IPS-20b (cell line): ENCODE measurements around the gene SEL1L3.

ENCODE experiments used
- H3K27ac ChIP-seq: one replicate; pipeline ENCODE4 v1.5.1; 2013; ENCODE audit warnings: low read length
- H3K27me3 ChIP-seq: 2 replicates; pipeline ENCODE4 v1.6.1; 2013; ENCODE audit warnings: mild to moderate bottlenecking, low read length, inconsistent platforms; ENCODE audit not compliant: insufficient read depth
- H3K36me3 ChIP-seq: 2 replicates; pipeline ENCODE4 v1.6.1; 2013; ENCODE audit warnings: low read depth, mild to moderate bottlenecking, inconsistent platforms, low read length, moderate library complexity; ENCODE audit not compliant: insufficient read depth
- H3K4me1 ChIP-seq: 2 replicates; pipeline ENCODE4 v1.6.1; 2013; ENCODE audit warnings: mild to moderate bottlenecking, control low read depth, inconsistent platforms, low read length, moderate library complexity; ENCODE audit not compliant: insufficient read depth
- H3K4me3 ChIP-seq: 2 replicates; pipeline ENCODE4 v1.5.1; 2013; ENCODE audit warnings: mild to moderate bottlenecking, low read length, inconsistent platforms
- H3K9ac ChIP-seq: 2 replicates; pipeline ENCODE4 v1.6.1; 2013; ENCODE audit warnings: low read depth, mild to moderate bottlenecking, inconsistent platforms, low read length, moderate library complexity
- H3K9me3 ChIP-seq: 2 replicates; pipeline ENCODE4 v1.6.1; 2013; ENCODE audit warnings: mild to moderate bottlenecking, low read depth, low read length, inconsistent platforms; ENCODE audit not compliant: insufficient read depth

Gene SEL1L3

GRCh38 chr4:25775166-25775565 lies 87.6 kb downstream of the SEL1L3 start:
- no peaks in the 10 kb centered on the region for H3K9me3 ChIP-seq
- H3K36me3 ChIP-seq, result peaks cover 39% of the 10 kb centered on the region
- no peaks in the 10 kb centered on the region for H3K4me1 ChIP-seq
- H3K27me3 ChIP-seq, result no peaks in the 10 kb centered on the region
- no peak overlapping the region for H3K27ac ChIP-seq
- H3K9ac ChIP-seq, result no peak overlapping the region
- no peak overlapping the region for H3K4me3 ChIP-seq

- peaks cover 23% of the 10 kb centered on the region for H3K36me3 ChIP-seq
- no peaks in the 10 kb centered on the region for H3K9me3 ChIP-seq
- no peak overlapping the region for H3K4me3 ChIP-seq
- no peak overlapping the region for H3K27ac ChIP-seq
- no peak overlapping the region for H3K9ac ChIP-seq
- no peaks in the 10 kb centered on the region for H3K27me3 ChIP-seq
- H3K4me1 ChIP-seq, result no peaks in the 10 kb centered on the region
Measured at GRCh38 chr4:25773358-25773757, 89.4 kb downstream of the SEL1L3 start.

GRCh38 chr4:25771672-25772071 lies 91.1 kb downstream of the SEL1L3 start:
- H3K27me3 ChIP-seq, result no peaks in the 10 kb centered on the region
- H3K4me3 ChIP-seq, result no peak overlapping the region
- H3K9me3 ChIP-seq, result no peaks in the 10 kb centered on the region
- H3K4me1 ChIP-seq, result no peaks in the 10 kb centered on the region
- no peak overlapping the region for H3K9ac ChIP-seq
- H3K27ac ChIP-seq, result no peak overlapping the region
- H3K36me3 ChIP-seq, result peaks cover 22% of the 10 kb centered on the region

- Histone ChIP-seq H3K36me3 (peaks cover 24% of the 10 kb centered on the region), H3K27ac (no peak overlapping the region), H3K4me3 (no peak overlapping the region), H3K4me1 (no peaks in the 10 kb centered on the region), H3K9me3 (no peaks in the 10 kb centered on the region), H3K27me3 (no peaks in the 10 kb centered on the region), H3K9ac (no peak overlapping the region)
Measured at GRCh38 chr4:25770847-25771246, 91.9 kb downstream of the SEL1L3 start.

GRCh38 chr4:25769251-25769650 lies 93.5 kb downstream of the SEL1L3 start:
- no peak overlapping the region for H3K9ac ChIP-seq
- H3K4me3 ChIP-seq, result no peak overlapping the region
- H3K36me3 ChIP-seq, result peaks cover 36% of the 10 kb centered on the region
- H3K9me3 ChIP-seq, result no peaks in the 10 kb centered on the region
- peak overlapping the region; percentile 23 for H3K27ac ChIP-seq
- no peaks in the 10 kb centered on the region for H3K4me1 ChIP-seq
- H3K27me3 ChIP-seq, result no peaks in the 10 kb centered on the region

GRCh38 chr4:25767877-25768725 lies 94.7 kb downstream of the SEL1L3 start:
- Histone ChIP-seq H3K36me3 (peaks cover 46% of the 10 kb centered on the region), H3K9me3 (no peaks in the 10 kb centered on the region), H3K9ac (no peak overlapping the region), H3K27me3 (no peaks in the 10 kb centered on the region), H3K4me3 (no peak overlapping the region), H3K4me1 (no peaks in the 10 kb centered on the region), H3K27ac (no peak overlapping the region)

GRCh38 chr4:25760518-25761157 lies 102.2 kb downstream of the SEL1L3 start:
- Histone ChIP-seq H3K9me3 (no peaks in the 10 kb centered on the region), H3K36me3 (peaks cover 66% of the 10 kb centered on the region), H3K27me3 (no peaks in the 10 kb centered on the region), H3K27ac (no peak overlapping the region), H3K4me3 (no peak overlapping the region), H3K9ac (no peak overlapping the region), H3K4me1 (no peaks in the 10 kb centered on the region)

GRCh38 chr4:25760048-25760447 lies 102.7 kb downstream of the SEL1L3 start:
- peaks cover 62% of the 10 kb centered on the region for H3K36me3 ChIP-seq
- no peaks in the 10 kb centered on the region for H3K9me3 ChIP-seq
- H3K27ac ChIP-seq, result no peak overlapping the region
- no peaks in the 10 kb centered on the region for H3K4me1 ChIP-seq
- no peak overlapping the region for H3K9ac ChIP-seq
- H3K27me3 ChIP-seq, result no peaks in the 10 kb centered on the region
- H3K4me3 ChIP-seq, result no peak overlapping the region

GRCh38 chr4:25759101-25759500 lies 103.7 kb downstream of the SEL1L3 start:
- Histone ChIP-seq H3K4me1 (no peaks in the 10 kb centered on the region), H3K4me3 (no peak overlapping the region), H3K36me3 (peaks cover 53% of the 10 kb centered on the region), H3K27ac (no peak overlapping the region), H3K9me3 (no peaks in the 10 kb centered on the region), H3K27me3 (no peaks in the 10 kb centered on the region), H3K9ac (no peak overlapping the region)

GRCh38 chr4:25757452-25757851 lies 105.3 kb downstream of the SEL1L3 start:
- no peaks in the 10 kb centered on the region for H3K27me3 ChIP-seq
- H3K9me3 ChIP-seq, result no peaks in the 10 kb centered on the region
- H3K36me3 ChIP-seq, result peaks cover 43% of the 10 kb centered on the region
- H3K4me3 ChIP-seq, result no peak overlapping the region
- no peaks in the 10 kb centered on the region for H3K4me1 ChIP-seq
- no peak overlapping the region for H3K9ac ChIP-seq
- no peak overlapping the region for H3K27ac ChIP-seq

- Histone ChIP-seq H3K9ac (no peak overlapping the region), H3K9me3 (no peaks in the 10 kb centered on the region), H3K27ac (no peak overlapping the region), H3K27me3 (no peaks in the 10 kb centered on the region), H3K4me3 (no peak overlapping the region), H3K4me1 (no peaks in the 10 kb centered on the region), H3K36me3 (peaks cover 43% of the 10 kb centered on the region)
Measured at GRCh38 chr4:25756503-25756902, 106.3 kb downstream of the SEL1L3 start.

GRCh38 chr4:25755911-25756310 lies 106.9 kb downstream of the SEL1L3 start:
- Histone ChIP-seq H3K9me3 (no peaks in the 10 kb centered on the region), H3K4me3 (no peak overlapping the region), H3K36me3 (peaks cover 39% of the 10 kb centered on the region), H3K27me3 (no peaks in the 10 kb centered on the region), H3K9ac (no peak overlapping the region), H3K4me1 (no peaks in the 10 kb centered on the region), H3K27ac (no peak overlapping the region)
